ENCODE results near the gene RNF7. TPM values are rescaled to one million over a fixed set of nuclear protein-coding genes. Genes with fewer than 3 reads are reported as not detected.
"Not testable (repeated sequence)": the region's sequence is repeated elsewhere in the genome, so short reads cannot be mapped to it uniquely, and the experiment has no call there.

The RNF7 gene
- total and polyA plus RNA-seq, 2 donors (not counting 3 experiments of a cell fraction or from before 2014, with no cell fraction given): 120 to 136 TPM

GRCh38 chr3:141690431-141691072, 47.5 kb upstream of the RNF7 start:
- ChIA-PET POLR2A (no interaction called here), CTCF (interaction anchor here (0.6 to 1.4 kb wide), 2 partner anchors 45 to 487 kb away, joined by 3 read pairs; no protein-coding TSS in a partner anchor)
- no peak overlapping the region for H3K4me2 ChIP-seq (ENCODE audit: insufficient read depth, low read length)
- intact Hi-C loops (cut with micrococcal nuclease) (no loop called here), dilution Hi-C loops (cut with MboI; ENCODE audit: extremely low pct_ligation_motif_present, low sequenced_read_pairs) (no loop called here)
- peaks cover 9% of the 10 kb centered on the region for H3K4me1 ChIP-seq (ENCODE audit: control insufficient read depth, extremely low read depth, insufficient read depth, low read length)
- DNase-seq (ENCODE audit: low read depth, low spot score): no peak
- BruUV-seq (replicated peaks): no TSS peak
- H2AFZ ChIP-seq (ENCODE audit: low read depth, low read length): no peak overlapping the region
- TF ChIP-seq MAX (IDR thresholded peaks at IDR 0.05; ENCODE audit: insufficient read depth, insufficient read length) (no peak), EZH2 (IDR thresholded peaks at IDR 0.05; ENCODE audit: borderline replicate concordance, low read depth, low read length, severe bottlenecking) (no peak), GATA2 (IDR thresholded peaks at IDR 0.05; ENCODE audit: insufficient read depth, insufficient read length, low read depth, low read length) (no peak), MYC (IDR thresholded peaks at IDR 0.05; ENCODE audit: low read depth, low read length) (no peak), POLR2A (IDR thresholded peaks at IDR 0.05; ENCODE audit: low read depth, low read length) (no peak), POLR2AphosphoS5 (IDR thresholded peaks at IDR 0.05; ENCODE audit: insufficient read depth, low read depth, low read length) (no peak), JUN (IDR thresholded peaks at IDR 0.05; ENCODE audit: borderline replicate concordance, insufficient read depth, insufficient read length, low read depth) (no peak), CTCF (IDR thresholded peaks at IDR 0.05; ENCODE audit: extremely low read depth in 1 of 2, insufficient read depth in 1 of 2, low read depth in 1 of 2, low read length in 2 of 2) (no peak), FOS (IDR thresholded peaks at IDR 0.05; ENCODE audit: borderline replicate concordance, insufficient read depth, low read length) (no peak)
- no peaks in the 10 kb centered on the region for H3K27me3 ChIP-seq (ENCODE audit: control insufficient read depth in 2 of 2, insufficient read depth in 2 of 2, low read length in 2 of 2)
- FAIRE-seq: no peak
- no peaks in the 10 kb centered on the region for H3K9me3 ChIP-seq (replicated peaks; ENCODE audit: control insufficient read depth, insufficient read depth, low read length)
- no peak overlapping the region for H3K9ac ChIP-seq (replicated peaks; ENCODE audit: extremely low read depth, insufficient read depth, low read length)
- H3K4me3 ChIP-seq (replicated peaks in 1 of 3; ENCODE audit: insufficient read depth in 1 of 3, low read depth in 1 of 3, low read length in 3 of 3): no peak overlapping the region
- no peak overlapping the region for H3K27ac ChIP-seq (ENCODE audit: insufficient read depth, low read depth, low read length)
- H3K9me1 ChIP-seq (replicated peaks; ENCODE audit: control insufficient read depth, extremely low read depth, insufficient read depth, low read length): no peaks in the 10 kb centered on the region
- no peaks in the 10 kb centered on the region for H3K79me2 ChIP-seq (ENCODE audit: control insufficient read depth, insufficient read depth, low read length)
- no peaks in the 10 kb centered on the region for H3K36me3 ChIP-seq (ENCODE audit: control insufficient read depth in 2 of 2, extremely low read depth in 1 of 2, insufficient read depth in 2 of 2, low read length in 2 of 2)
- no peaks in the 10 kb centered on the region for H4K20me1 ChIP-seq (replicated peaks; ENCODE audit: control insufficient read depth, extremely low read depth, insufficient read depth, low read length)

GRCh38 chr3:141691471-141691870, 46.6 kb upstream of the RNF7 start:
- DNase-seq (ENCODE audit: low read depth, low spot score); POLR2A ChIA-PET; H3K4me1 ChIP-seq (ENCODE audit: control insufficient read depth, extremely low read depth, insufficient read depth, low read length); H3K9me1 ChIP-seq (replicated peaks; ENCODE audit: control insufficient read depth, extremely low read depth, insufficient read depth, low read length); H3K27me3 ChIP-seq (ENCODE audit: control insufficient read depth in 2 of 2, insufficient read depth in 2 of 2, low read length in 2 of 2); H3K9ac ChIP-seq (replicated peaks; ENCODE audit: extremely low read depth, insufficient read depth, low read length); intact Hi-C loops (cut with micrococcal nuclease); H3K4me2 ChIP-seq (ENCODE audit: insufficient read depth, low read length); dilution Hi-C loops (cut with MboI; ENCODE audit: extremely low pct_ligation_motif_present, low sequenced_read_pairs); H2AFZ ChIP-seq (ENCODE audit: low read depth, low read length); BruUV-seq (replicated peaks); H3K79me2 ChIP-seq (ENCODE audit: control insufficient read depth, insufficient read depth, low read length); H4K20me1 ChIP-seq (replicated peaks; ENCODE audit: control insufficient read depth, extremely low read depth, insufficient read depth, low read length); FAIRE-seq; H3K27ac ChIP-seq (ENCODE audit: insufficient read depth, low read depth, low read length); H3K9me3 ChIP-seq (replicated peaks; ENCODE audit: control insufficient read depth, insufficient read depth, low read length); H3K36me3 ChIP-seq (ENCODE audit: control insufficient read depth in 2 of 2, extremely low read depth in 1 of 2, insufficient read depth in 2 of 2, low read length in 2 of 2); H3K4me3 ChIP-seq (replicated peaks in 1 of 3; ENCODE audit: insufficient read depth in 1 of 3, low read depth in 1 of 3, low read length in 3 of 3): not testable (repeated sequence)
- CTCF ChIA-PET: interaction anchor here (1.4 kb wide), 1 partner anchor 46 kb away, joined by 3 read pairs; no protein-coding TSS in a partner anchor

GRCh38 chr3:141692973-141693372, 45.1 kb upstream of the RNF7 start:
- intact Hi-C loops (cut with micrococcal nuclease); FAIRE-seq; CTCF ChIA-PET; POLR2A ChIA-PET; H4K20me1 ChIP-seq (replicated peaks; ENCODE audit: control insufficient read depth, extremely low read depth, insufficient read depth, low read length); dilution Hi-C loops (cut with MboI; ENCODE audit: extremely low pct_ligation_motif_present, low sequenced_read_pairs); H3K27ac ChIP-seq (ENCODE audit: insufficient read depth, low read depth, low read length); H2AFZ ChIP-seq (ENCODE audit: low read depth, low read length); H3K36me3 ChIP-seq (ENCODE audit: control insufficient read depth in 2 of 2, extremely low read depth in 1 of 2, insufficient read depth in 2 of 2, low read length in 2 of 2); H3K9ac ChIP-seq (replicated peaks; ENCODE audit: extremely low read depth, insufficient read depth, low read length); H3K4me3 ChIP-seq (replicated peaks in 1 of 3; ENCODE audit: insufficient read depth in 1 of 3, low read depth in 1 of 3, low read length in 3 of 3); H3K9me3 ChIP-seq (replicated peaks; ENCODE audit: control insufficient read depth, insufficient read depth, low read length); H3K4me2 ChIP-seq (ENCODE audit: insufficient read depth, low read length); H3K9me1 ChIP-seq (replicated peaks; ENCODE audit: control insufficient read depth, extremely low read depth, insufficient read depth, low read length); H3K4me1 ChIP-seq (ENCODE audit: control insufficient read depth, extremely low read depth, insufficient read depth, low read length); DNase-seq (ENCODE audit: low read depth, low spot score); BruUV-seq (replicated peaks); H3K79me2 ChIP-seq (ENCODE audit: control insufficient read depth, insufficient read depth, low read length): not testable (repeated sequence)
- H3K27me3 ChIP-seq (ENCODE audit: control insufficient read depth in 2 of 2, insufficient read depth in 2 of 2, low read length in 2 of 2): peaks cover under 1 to 22% of the 10 kb centered on the region in 2 experiments
